Ovary (tissue), 9 donors: Measurements from ENCODE around the gene RNU11. TPM values are rescaled to one million over a fixed set of nuclear protein-coding genes. Genes with fewer than 3 reads are reported as not detected.

Experiments used
- DNase-seq, 5 donors: peaks; one replicate each; pipeline ENCODE4 v3.0.0-alpha.2; 2019 to 2020
- H3K27ac ChIP-seq, 2 donors: fragments of 200-600 bp; one replicate each; pipeline versions ENCODE4 v1.5.1 to v1.8.0; 2019 to 2022
- H3K27me3 ChIP-seq: fragments of 200-600 bp; one replicate; pipeline ENCODE4 v1.8.0; 2022
- H3K36me3 ChIP-seq: fragments of 200-600 bp; sonication (generic); one replicate; pipeline ENCODE4 v1.5.1; 2019
- H3K4me1 ChIP-seq: one replicate; pipeline ENCODE4 v1.8.1; 2013; ENCODE audit warnings: mild to moderate bottlenecking, moderate library complexity; ENCODE audit not compliant: insufficient read depth
- H3K4me3 ChIP-seq: fragments of 200-600 bp; sonication (generic); one replicate; pipeline ENCODE4 v1.5.1; 2017
- H3K9me3 ChIP-seq, 2 donors: fragments of 200-600 bp in 1 of 2; sonication (generic) in 1 of 2; one replicate each; pipeline versions ENCODE4 v1.5.1 to v1.8.1; 2013 to 2019; ENCODE audit warnings: mild to moderate bottlenecking in 1 of 2, moderate library complexity in 1 of 2
- EP300 ChIP-seq: sonication (generic); formaldehyde crosslinking; IDR thresholded peaks from one replicate; pipeline ENCODE4 v1.6.1; 2017; ENCODE audit warnings: antibody characterized with exemption
- POLR2A ChIP-seq: fragments of 450-650 bp; IDR thresholded peaks from one replicate; pipeline ENCODE4 v1.6.1; 2017; ENCODE audit warnings: antibody characterized with exemption, mild to moderate bottlenecking, moderate library complexity
- WGBS, 3 donors: extraction: QIAGEN DNeasy Blood & Tissue Kit in 1 of 3; methylation state at CpG; one replicate each; pipeline versions ENCODE4 v1.1.5 to v1.1.7; 2013 to 2017; 5-methylcytosine and 5-hydroxymethylcytosine counted together
- intact Hi-C, 4 donors: fragments of 100-400 bp; cut with DNase I; formaldehyde crosslinking; loops; one replicate each; pipeline versions ENCODE4 v1.11.0 to v1.15.1; 2022 to 2023
- polyA plus RNA-seq, 2 donors: library from polyadenylated mRNA; stranded (reverse); fragments of 200-250 nt in 1 of 2; fragments of 350-450 nt in 1 of 2; fragmentation: Illumina TruSeq in 1 of 2; extraction: RNeasy Lipid Tissue Mini Kit (QIAGEN cat#74804) in 1 of 2; gene quantifications; one replicate each; pipeline ENCODE4 v1.2.3, GENCODE V29; 2013 to 2014
- total RNA-seq, 7 donors: library from RNA; depleted of rRNA in 2 of 7; stranded (reverse); fragments of >200 nt in 2 of 7; fragmentation: NEBNext Ultra II Directional in 3 of 7; extraction: Animal tissue kit (Norgen Biotek cat#: 25700) in 3 of 7; gene quantifications; one replicate each; pipeline versions ENCODE4 v1.1.0 to v1.2.4, GENCODE V29; 2016 to 2023
- TF ChIP-seq, protein P1 (sequence below), 3 donors: fragments of 450-650 bp in 2 of 3; fragments of 200-600 bp in 1 of 3; IDR thresholded peaks; one replicate each; pipeline versions ENCODE4 v1.5.1 to v1.8.0; 2016 to 2022; ENCODE audit warnings: antibody characterized with exemption in 3 of 3, mild to moderate bottlenecking in 1 of 3
- donor health status: DM: no; HTN: no; CAD: no; lungs with moderate emphysema.
- donor health status: DM: no; HTN: no; CAD: no.
- donor health status: Bipolar disorder and iron deficiency.
- donor health status: DM: yes; HTN: yes; CAD: no.
- donor health status: DM: no; HTN: no; CAD: no.
- donor health status: DM: yes; HTN: yes; CAD: no.

RNU11 gene
- total and polyA plus RNA-seq, 9 donors: not detected

DNA sequence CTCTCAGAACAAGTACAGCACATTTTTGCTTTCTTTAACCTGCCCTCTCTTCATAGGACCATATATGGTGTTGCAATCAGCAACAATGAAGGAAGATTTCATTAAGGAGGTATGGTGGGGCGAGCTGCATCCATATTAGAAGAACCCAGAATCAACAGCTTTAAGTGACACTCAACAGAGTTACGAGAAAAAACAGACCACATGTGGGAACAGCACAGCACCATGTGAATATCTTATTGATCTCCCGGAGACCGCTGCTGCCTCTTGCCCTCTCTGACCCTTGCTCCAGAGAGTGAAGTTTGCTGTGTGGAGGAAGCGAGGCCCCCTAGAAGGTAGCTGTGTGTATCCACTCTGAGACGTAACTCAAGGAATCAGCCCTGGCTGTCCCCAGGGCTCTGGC is 43.4 kb upstream of the RNU11 start:
- WGBS, 3 donors: 86 to 88% (median 86%) methylated on average over 6 of the region's 6 CpGs
- H3K36me3 ChIP-seq: no peaks in the 10 kb centered on the region

DNA sequence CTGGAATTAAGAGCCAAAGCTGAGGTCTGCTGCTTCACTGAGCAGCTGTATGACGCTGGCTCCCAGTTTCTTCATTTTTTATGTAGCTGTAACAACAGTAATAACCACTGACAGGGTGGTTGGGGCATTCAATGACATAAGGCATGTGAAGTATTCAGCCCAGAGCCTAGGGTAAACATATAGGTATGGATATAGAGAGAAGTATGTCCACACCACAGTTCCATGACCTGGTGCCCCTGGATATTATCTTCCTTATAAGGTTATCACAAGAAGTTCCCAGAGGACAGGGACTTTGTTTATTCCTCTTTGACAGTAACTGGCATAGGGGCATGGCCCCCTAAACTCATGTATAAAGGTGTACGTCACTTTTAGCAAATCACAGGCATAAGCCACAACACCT is 41.6 kb upstream of the RNU11 start:
- WGBS, 3 donors: 77 to 90% (median 85%) methylated on average over 2 of the region's 2 CpGs

More for the DNA sequence above, 43.4 kb upstream of the RNU11 start:
- intact Hi-C loops: loop anchor here in 2 of 4 donors (5.0 to 10.0 kb wide), 3 partner anchors 200 to 358 kb away; no protein-coding TSS in a partner anchor
- Histone ChIP-seq H3K4me3 (no peak overlapping the region), H3K4me1 (peaks cover 2% of the 10 kb centered on the region), H3K27me3 (no peaks in the 10 kb centered on the region), H3K27ac (no peak overlapping the region), H3K9me3 (no peaks in the 10 kb centered on the region)
- DNase-seq: peak in 1 of 5 donors; percentile 9
- TF ChIP-seq POLR2A (no peak), EP300 (no peak)
- TF ChIP-seq, protein P1, sequence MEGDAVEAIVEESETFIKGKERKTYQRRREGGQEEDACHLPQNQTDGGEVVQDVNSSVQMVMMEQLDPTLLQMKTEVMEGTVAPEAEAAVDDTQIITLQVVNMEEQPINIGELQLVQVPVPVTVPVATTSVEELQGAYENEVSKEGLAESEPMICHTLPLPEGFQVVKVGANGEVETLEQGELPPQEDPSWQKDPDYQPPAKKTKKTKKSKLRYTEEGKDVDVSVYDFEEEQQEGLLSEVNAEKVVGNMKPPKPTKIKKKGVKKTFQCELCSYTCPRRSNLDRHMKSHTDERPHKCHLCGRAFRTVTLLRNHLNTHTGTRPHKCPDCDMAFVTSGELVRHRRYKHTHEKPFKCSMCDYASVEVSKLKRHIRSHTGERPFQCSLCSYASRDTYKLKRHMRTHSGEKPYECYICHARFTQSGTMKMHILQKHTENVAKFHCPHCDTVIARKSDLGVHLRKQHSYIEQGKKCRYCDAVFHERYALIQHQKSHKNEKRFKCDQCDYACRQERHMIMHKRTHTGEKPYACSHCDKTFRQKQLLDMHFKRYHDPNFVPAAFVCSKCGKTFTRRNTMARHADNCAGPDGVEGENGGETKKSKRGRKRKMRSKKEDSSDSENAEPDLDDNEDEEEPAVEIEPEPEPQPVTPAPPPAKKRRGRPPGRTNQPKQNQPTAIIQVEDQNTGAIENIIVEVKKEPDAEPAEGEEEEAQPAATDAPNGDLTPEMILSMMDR (IDR thresholded peaks at IDR 0.05): no peak

DNA sequence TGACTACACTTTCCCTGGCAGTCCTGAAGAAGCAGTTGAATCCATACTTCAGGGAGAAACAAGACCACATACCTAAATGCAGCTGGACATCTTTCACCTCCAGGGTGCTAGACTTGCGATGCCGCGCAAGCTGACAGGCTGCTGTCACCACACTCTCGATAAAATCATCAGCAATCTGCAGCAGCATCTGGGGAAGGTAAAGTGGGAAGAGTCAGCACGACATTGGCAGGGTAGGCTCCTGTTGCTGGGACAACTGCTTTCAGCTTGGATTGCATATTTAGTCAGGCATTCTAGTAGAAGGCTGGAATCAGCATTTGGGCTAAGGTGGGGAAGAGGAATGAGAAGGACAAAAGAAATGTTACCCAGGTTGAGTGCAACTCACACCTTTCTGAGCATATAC is 35.2 kb upstream of the RNU11 start:
- Histone ChIP-seq H3K4me1 (no peaks in the 10 kb centered on the region), H3K27ac (no peak overlapping the region), H3K27me3 (no peaks in the 10 kb centered on the region), H3K4me3 (no peak overlapping the region), H3K36me3 (no peaks in the 10 kb centered on the region), H3K9me3 (no peaks in the 10 kb centered on the region)
- WGBS, 3 donors: 87 to 94% (median 93%) methylated on average over 5 of the region's 5 CpGs
- no peak for DNase-seq
- intact Hi-C loops: no loop called here
- TF ChIP-seq, protein P1 (IDR thresholded peaks at IDR 0.05): no peak
- TF ChIP-seq EP300 (no peak), POLR2A (no peak)

More for the DNA sequence above, 41.6 kb upstream of the RNU11 start:
- H3K4me3 ChIP-seq: no peak overlapping the region
- H3K27ac ChIP-seq: no peak overlapping the region
- intact Hi-C loops: loop anchor here in 1 of 4 donors (10.0 kb wide), 1 partner anchor 202 kb away; no protein-coding TSS in a partner anchor
- no peak for TF ChIP-seq EP300
- TF ChIP-seq POLR2A: no peak
- no peaks in the 10 kb centered on the region for H3K9me3 ChIP-seq
- peaks cover 1% of the 10 kb centered on the region for H3K4me1 ChIP-seq
- H3K36me3 ChIP-seq: no peaks in the 10 kb centered on the region
- H3K27me3 ChIP-seq: no peaks in the 10 kb centered on the region
- no peak for DNase-seq

DNA sequence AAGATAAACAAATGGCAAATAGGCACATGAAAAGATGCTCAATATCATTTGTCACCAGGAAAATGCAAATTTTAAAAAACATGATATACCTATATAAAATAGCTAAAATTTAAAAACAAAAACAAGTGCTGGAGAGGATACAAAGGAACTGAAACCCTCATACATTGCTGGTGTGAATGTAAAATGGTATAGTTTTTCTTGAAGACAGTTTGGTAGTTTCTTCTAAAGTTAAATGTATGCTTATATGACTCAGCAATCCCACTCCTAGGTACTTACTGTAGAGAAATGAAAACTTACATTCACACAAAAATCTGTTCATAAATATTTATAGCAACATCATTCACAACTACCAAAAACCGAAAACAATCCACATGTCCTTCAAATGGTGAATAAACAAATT is 16.7 kb upstream of the RNU11 start:
- no peaks in the 10 kb centered on the region for H3K36me3 ChIP-seq
- no peak overlapping the region for H3K4me3 ChIP-seq
- H3K27ac ChIP-seq: no peak overlapping the region
- intact Hi-C loops: loop anchor here in 1 of 4 donors (10.0 kb wide), 1 partner anchor 233 kb away; no protein-coding TSS in a partner anchor
- no peak for TF ChIP-seq EP300
- no peak for TF ChIP-seq POLR2A
- TF ChIP-seq, protein P1 (IDR thresholded peaks at IDR 0.05): no peak
- H3K27me3 ChIP-seq: no peaks in the 10 kb centered on the region
- H3K4me1 ChIP-seq: no peaks in the 10 kb centered on the region
- no peak for DNase-seq
- no peaks in the 10 kb centered on the region for H3K9me3 ChIP-seq
- 93 to 100% (median 98%) methylated on average over 1 of the region's 1 CpG for WGBS, 3 donors

DNA sequence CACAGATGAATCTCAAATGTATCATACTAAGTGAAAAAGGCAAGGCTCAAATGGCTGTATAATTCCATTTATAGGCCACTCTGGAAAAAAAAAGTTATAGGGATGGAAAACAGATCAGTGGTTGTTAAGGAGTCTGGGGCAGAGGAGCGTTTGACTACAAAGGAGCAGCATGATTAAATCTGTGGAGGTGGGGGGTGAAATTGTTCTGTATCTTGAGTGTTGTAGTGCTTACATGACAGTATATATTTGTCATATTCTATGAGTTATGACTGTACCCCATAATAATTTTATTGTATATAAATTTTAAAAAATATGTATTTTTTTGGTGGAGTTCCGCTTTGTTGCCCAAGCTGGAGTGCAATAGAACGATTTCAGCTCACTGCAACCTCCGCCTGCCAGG is 15.8 kb upstream of the RNU11 start:
- no peak for TF ChIP-seq POLR2A
- TF ChIP-seq EP300: no peak
- TF ChIP-seq, protein P1 (IDR thresholded peaks at IDR 0.05): no peak
- DNase-seq: no peak
- intact Hi-C loops: loop anchor here in 1 of 4 donors (10.0 kb wide), 1 partner anchor 232 kb away; no protein-coding TSS in a partner anchor
- 95 to 96% (median 95%) methylated on average over 4 of the region's 4 CpGs for WGBS, 3 donors
- H3K9me3 ChIP-seq: no peaks in the 10 kb centered on the region
- H3K27ac ChIP-seq: no peak overlapping the region
- no peaks in the 10 kb centered on the region for H3K4me1 ChIP-seq
- H3K27me3 ChIP-seq: no peaks in the 10 kb centered on the region
- H3K4me3 ChIP-seq: no peak overlapping the region
- H3K36me3 ChIP-seq: no peaks in the 10 kb centered on the region
